Spleen (tissue), 11 donors: ENCODE measurements around the gene POLR3C. TPM values are rescaled to one million over a fixed set of nuclear protein-coding genes. Genes with fewer than 3 reads are reported as not detected.
A peak's percentile ranks its signal among the peaks of the same experiment; 100 is the strongest.

ENCODE experiments used
- DNase-seq: peaks from one replicate; pipeline ENCODE4 v3.0.0-alpha.2; 2020
- H3K27ac ChIP-seq, 8 donors: fragments of 200-600 bp; sonication (generic) in 7 of 8; 1 replicate in 4 of 8; 2 replicates in 4 of 8; pipeline versions ENCODE4 v1.5.0 to v1.8.0; 2016 to 2021; ENCODE audit warnings: inconsistent platforms in 4 of 8, mild to moderate bottlenecking in 4 of 8, moderate library complexity in 1 of 8
- H3K27me3 ChIP-seq, 7 donors: fragments of 200-600 bp; sonication (generic) in 6 of 7; replicated peaks in 1 of 7; 1 replicate in 4 of 7; 2 replicates in 3 of 7; pipeline versions ENCODE4 v1.5.0 to v1.8.0; 2016 to 2021; ENCODE audit warnings: inconsistent platforms in 3 of 7, mild to moderate bottlenecking in 1 of 7
- H3K36me3 ChIP-seq, 6 donors: fragments of 200-600 bp; sonication (generic) in 5 of 6; 1 replicate in 4 of 6; 2 replicates in 2 of 6; pipeline versions ENCODE4 v1.5.0 to v1.8.0; 2016 to 2021; ENCODE audit warnings: inconsistent platforms in 2 of 6
- H3K4me1 ChIP-seq, 6 donors: fragments of 200-600 bp; sonication (generic) in 5 of 6; 1 replicate in 3 of 6; 2 replicates in 3 of 6; pipeline versions ENCODE4 v1.5.0 to v1.8.0; 2016 to 2021; ENCODE audit warnings: inconsistent platforms in 3 of 6
- H3K4me3 ChIP-seq, 8 donors: fragments of 200-600 bp; sonication (generic) in 7 of 8; 1 replicate in 4 of 8; 2 replicates in 4 of 8; pipeline versions ENCODE4 v1.5.0 to v1.8.0; 2016 to 2021; ENCODE audit warnings: inconsistent platforms in 4 of 8, mild to moderate bottlenecking in 4 of 8, moderate library complexity in 2 of 8
- H3K9me3 ChIP-seq, 8 donors: fragments of 200-600 bp; sonication (generic) in 7 of 8; 1 replicate in 4 of 8; 2 replicates in 4 of 8; pipeline versions ENCODE4 v1.5.0 to v1.8.0; 2016 to 2021; ENCODE audit warnings: inconsistent platforms in 4 of 8
- POLR2A ChIP-seq, 3 donors: fragments of 450-650 bp; IDR thresholded peaks; one replicate each; pipeline ENCODE4 v1.5.1; 2017; ENCODE audit warnings: antibody characterized with exemption in 3 of 3, mild to moderate bottlenecking in 1 of 3
- POLR2AphosphoS5 ChIP-seq, 3 donors: sonication (generic); formaldehyde crosslinking; IDR thresholded peaks; one replicate each; pipeline ENCODE4 v1.5.1; 2017; ENCODE audit warnings: antibody characterized with exemption in 3 of 3
- WGBS, 5 donors: extraction: QIAGEN DNeasy Blood & Tissue Kit in 3 of 5; methylation state at CpG; one replicate each; pipeline versions ENCODE4 v1.1.5 to v1.1.7; 2013 to 2018; 5-methylcytosine and 5-hydroxymethylcytosine counted together
- intact Hi-C: fragments of 100-400 bp; cut with DNase I; formaldehyde crosslinking; loops from one replicate; pipeline ENCODE4 v1.15.0; 2023; ENCODE audit warnings: low total_unique reads
- polyA plus RNA-seq, 3 donors: library from polyadenylated mRNA; stranded (reverse); fragments of 200-250 nt; gene quantifications; one replicate each; pipeline ENCODE4 v1.2.1, GENCODE V29; 2013
- total RNA-seq, 7 donors: library from RNA; depleted of rRNA in 3 of 7; stranded (reverse); fragments of >200 nt in 3 of 7; fragmentation: NEBNext Ultra II Directional in 4 of 7; extraction: Animal tissue kit (Norgen Biotek cat#: 25700) in 4 of 7; gene quantifications; one replicate each; pipeline versions ENCODE4 v1.1.0 to v1.2.1, GENCODE V29; 2016 to 2021
- TF ChIP-seq, protein P1 (sequence below), 11 experiments: fragments of 200-600 bp in 7 of 11; fragments of 450-650 bp in 4 of 11; sonication (generic) in 4 of 11; IDR thresholded peaks in 8 of 11; conservative IDR thresholded peaks in 3 of 11; 1 replicate in 7 of 11; 2 replicates in 4 of 11; pipeline versions ENCODE4 v1.4.0 to v1.8.0; 2016 to 2021; ENCODE audit warnings: antibody characterized with exemption in 11 of 11, inconsistent platforms in 4 of 11, mild to moderate bottlenecking in 1 of 11
- donor health status: healthy with polysubstance abuse.
- donor health status: DM: no; HTN: no; CAD: no; lungs with moderate emphysema.
- donor health status: DM: no; HTN: no; CAD: no.
- donor health status: Bipolar disorder and iron deficiency.
- donor health status: healthy.
- donor health status: DM: no; HTN: no; CAD: no.
- donor health status: DM: yes; HTN: yes; CAD: no.

The POLR3C gene
- total and polyA plus RNA-seq, 10 donors: 15.7 to 37.0 (median 29.8) TPM

DNA sequence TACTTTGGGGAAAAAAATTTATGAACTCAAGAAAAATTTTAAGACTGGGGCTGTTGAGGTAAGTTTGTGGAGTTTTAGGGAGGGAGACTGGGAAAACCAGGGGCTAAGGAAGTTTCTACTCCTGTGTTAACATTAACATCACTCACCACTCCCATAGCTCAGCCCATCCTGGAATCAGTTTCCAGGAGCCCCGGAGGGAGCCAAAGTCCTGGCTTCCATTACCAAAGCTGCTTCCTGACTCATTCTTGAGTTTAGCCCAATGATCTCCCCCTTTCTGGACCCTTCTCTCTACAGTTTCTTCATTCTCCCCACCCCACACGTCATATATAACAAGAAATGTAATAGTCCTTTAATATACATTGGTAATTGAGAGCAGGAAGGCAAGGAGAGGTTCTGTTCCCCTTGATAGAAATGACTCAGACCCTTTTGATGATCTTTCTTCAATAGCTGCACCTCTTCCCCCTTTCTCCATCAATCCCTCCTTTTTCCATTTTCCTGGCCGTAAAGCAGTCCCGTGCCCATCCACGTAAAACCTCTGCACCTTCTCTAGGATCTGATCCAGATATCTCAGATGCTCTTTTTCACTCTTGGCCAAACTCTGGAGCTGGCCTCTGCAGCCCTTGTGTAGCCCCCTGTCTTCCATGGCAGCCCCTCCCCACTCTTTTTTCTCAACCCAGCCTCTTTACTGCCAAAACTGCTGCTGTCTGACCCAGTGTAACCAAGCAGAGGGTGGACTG is 39.5 kb downstream of the POLR3C start:
- intact Hi-C loops: no loop called here
- WGBS, 5 donors: 81 to 91% (median 86%) methylated on average over 5 of the region's 5 CpGs

DNA sequence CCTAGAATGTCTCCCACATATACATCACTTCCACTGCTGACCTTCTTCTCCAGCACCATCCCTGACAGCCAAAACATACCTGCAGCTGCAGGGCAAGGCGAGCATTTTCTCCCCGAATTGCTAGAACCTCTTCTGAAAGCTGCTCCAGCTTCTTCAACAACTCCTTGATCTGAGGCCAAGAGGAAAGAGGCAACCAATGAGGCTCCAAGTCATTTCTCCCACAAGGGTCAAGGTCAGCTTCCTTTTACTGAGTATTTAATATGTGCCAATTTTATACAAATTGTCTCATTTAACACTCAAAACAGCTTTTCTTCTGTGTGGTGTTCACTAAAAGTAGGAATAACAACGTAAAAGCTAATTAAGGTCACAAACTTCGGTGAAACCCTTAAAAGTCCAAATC is 44.2 kb downstream of the POLR3C start:
- Histone ChIP-seq H3K9me3 (no peaks in the 10 kb centered on the region), H3K4me3 (no peak overlapping the region), H3K36me3 (no peaks in the 10 kb centered on the region), H3K4me1 (peaks cover 0 to 28% (median 16%) of the 10 kb centered on the region in 6 donors), H3K27ac (no peak overlapping the region), H3K27me3 (peaks cover 0 to 8% (median 0%) of the 10 kb centered on the region in 7 donors)
- intact Hi-C loops: no loop called here
- 70 to 83% (median 81%) methylated on average over 4 of the region's 4 CpGs for WGBS, 5 donors
- TF ChIP-seq POLR2AphosphoS5 (IDR thresholded peaks at IDR 0.05): no peak
- TF ChIP-seq POLR2A (IDR thresholded peaks at IDR 0.05): no peak
- TF ChIP-seq, protein P1, sequence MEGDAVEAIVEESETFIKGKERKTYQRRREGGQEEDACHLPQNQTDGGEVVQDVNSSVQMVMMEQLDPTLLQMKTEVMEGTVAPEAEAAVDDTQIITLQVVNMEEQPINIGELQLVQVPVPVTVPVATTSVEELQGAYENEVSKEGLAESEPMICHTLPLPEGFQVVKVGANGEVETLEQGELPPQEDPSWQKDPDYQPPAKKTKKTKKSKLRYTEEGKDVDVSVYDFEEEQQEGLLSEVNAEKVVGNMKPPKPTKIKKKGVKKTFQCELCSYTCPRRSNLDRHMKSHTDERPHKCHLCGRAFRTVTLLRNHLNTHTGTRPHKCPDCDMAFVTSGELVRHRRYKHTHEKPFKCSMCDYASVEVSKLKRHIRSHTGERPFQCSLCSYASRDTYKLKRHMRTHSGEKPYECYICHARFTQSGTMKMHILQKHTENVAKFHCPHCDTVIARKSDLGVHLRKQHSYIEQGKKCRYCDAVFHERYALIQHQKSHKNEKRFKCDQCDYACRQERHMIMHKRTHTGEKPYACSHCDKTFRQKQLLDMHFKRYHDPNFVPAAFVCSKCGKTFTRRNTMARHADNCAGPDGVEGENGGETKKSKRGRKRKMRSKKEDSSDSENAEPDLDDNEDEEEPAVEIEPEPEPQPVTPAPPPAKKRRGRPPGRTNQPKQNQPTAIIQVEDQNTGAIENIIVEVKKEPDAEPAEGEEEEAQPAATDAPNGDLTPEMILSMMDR (IDR thresholded peaks at IDR 0.05 in 8 of 11, conservative IDR thresholded peaks at IDR 0.05 in 3 of 11): no peak
- DNase-seq: no peak

More for the DNA sequence above, 39.5 kb downstream of the POLR3C start:
- Histone ChIP-seq H3K27me3 (peaks cover 0 to 3% (median 0%) of the 10 kb centered on the region in 7 donors), H3K4me3 (no peak overlapping the region), H3K4me1 (peaks cover 0 to 9% (median 5%) of the 10 kb centered on the region in 6 donors), H3K9me3 (no peaks in the 10 kb centered on the region), H3K36me3 (no peaks in the 10 kb centered on the region), H3K27ac (no peak overlapping the region)
- no peak for DNase-seq
- TF ChIP-seq POLR2A (IDR thresholded peaks at IDR 0.05) (no peak), POLR2AphosphoS5 (IDR thresholded peaks at IDR 0.05) (no peak)
- TF ChIP-seq, protein P1 (IDR thresholded peaks at IDR 0.05 in 8 of 11, conservative IDR thresholded peaks at IDR 0.05 in 3 of 11): no peak

DNA sequence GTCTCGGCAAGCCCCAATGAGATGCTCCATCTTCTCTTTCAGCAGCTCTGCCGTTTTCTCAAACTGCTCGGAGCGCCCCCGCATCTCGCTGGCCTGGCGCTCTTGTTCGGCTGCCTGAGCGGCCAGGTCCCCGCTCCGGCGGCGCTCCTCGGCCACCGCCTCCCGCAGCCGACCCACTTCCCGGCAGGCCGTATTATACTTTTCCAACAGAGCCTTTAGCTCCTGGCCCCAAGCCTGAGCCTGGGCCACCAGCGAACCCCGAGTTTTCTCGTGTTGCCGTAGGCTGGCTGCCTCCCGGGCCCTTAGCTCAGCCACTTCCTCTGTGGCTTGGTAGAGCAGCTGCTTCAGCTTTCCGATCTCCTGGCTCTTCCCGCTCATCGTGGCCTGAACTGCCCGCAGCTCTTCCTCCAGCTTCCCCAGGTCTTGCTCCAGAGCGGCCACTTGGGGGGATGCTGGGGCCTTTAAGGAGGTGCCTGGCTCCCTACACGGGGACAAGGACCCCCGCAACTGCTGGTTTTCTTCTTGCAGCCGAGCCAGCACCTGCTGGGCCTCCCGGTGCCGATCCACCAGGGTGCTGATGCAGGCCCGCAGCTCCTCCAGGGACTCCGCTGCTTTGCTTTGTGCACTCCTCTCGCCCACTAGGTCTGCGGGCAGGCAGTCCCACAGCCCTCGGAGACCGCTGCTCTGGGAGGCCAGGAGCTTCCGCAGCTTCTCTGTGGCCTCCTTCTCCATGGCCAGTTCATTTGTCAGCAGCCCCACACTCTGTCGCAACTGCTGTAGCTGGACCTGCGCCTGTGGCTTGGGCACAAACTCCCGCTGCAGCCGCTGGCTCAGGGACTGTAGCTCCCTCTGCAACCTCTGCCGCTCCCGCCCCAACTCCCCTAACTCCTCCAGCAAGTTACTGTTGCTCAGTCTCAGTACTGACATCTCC is 48.3 kb downstream of the POLR3C start:
- Histone ChIP-seq H3K9me3 (no peaks in the 10 kb centered on the region), H3K27me3 (peaks cover 0 to 12% (median 0%) of the 10 kb centered on the region in 7 donors), H3K4me3 (peak overlapping the region; percentile 8 to 59 (median 33)), H3K27ac (peak overlapping the region in 7 of 8 donors; percentile 45 to 76 (median 68)), H3K36me3 (no peaks in the 10 kb centered on the region), H3K4me1 (peaks cover 0 to 28% (median 16%) of the 10 kb centered on the region in 6 donors)
- 19 to 34% (median 23%) methylated on average over 35 to 47 of the region's 47 CpGs for WGBS, 5 donors
- peak; percentile 91 for DNase-seq
- intact Hi-C loops: no loop called here
- TF ChIP-seq POLR2A (IDR thresholded peaks at IDR 0.05): no peak
- TF ChIP-seq POLR2AphosphoS5 (IDR thresholded peaks at IDR 0.05): peak in 2 of 3 donors; percentile 48 to 59

DNA sequence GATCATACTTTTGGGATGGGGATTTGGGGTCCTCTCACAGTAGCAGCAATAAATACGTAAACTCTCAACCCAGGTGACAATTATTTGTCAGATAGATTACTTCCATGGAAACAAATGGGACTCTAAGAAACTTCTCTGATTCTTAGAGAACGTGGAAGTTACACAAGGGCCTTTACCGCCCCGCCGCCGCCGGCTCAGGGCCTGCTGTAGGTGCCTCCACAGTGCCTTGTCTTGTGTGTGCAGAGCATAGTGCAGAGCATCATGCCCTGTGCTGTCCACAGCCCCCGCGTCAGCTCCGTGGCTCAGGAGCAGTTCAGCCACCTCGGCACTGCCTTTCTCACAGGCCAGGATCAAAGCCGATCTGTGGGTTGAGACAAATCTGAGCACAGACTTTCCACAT is 50.6 kb downstream of the POLR3C start:
- no peaks in the 10 kb centered on the region for H3K9me3 ChIP-seq
- intact Hi-C loops: no loop called here
- no peak for TF ChIP-seq POLR2AphosphoS5 (IDR thresholded peaks at IDR 0.05)
- TF ChIP-seq, protein P1 (IDR thresholded peaks at IDR 0.05 in 8 of 11, conservative IDR thresholded peaks at IDR 0.05 in 3 of 11): no peak
- TF ChIP-seq POLR2A (IDR thresholded peaks at IDR 0.05): no peak
- no peak overlapping the region for H3K4me3 ChIP-seq
- H3K36me3 ChIP-seq: no peaks in the 10 kb centered on the region
- WGBS, 5 donors: 69 to 93% (median 86%) methylated on average over 12 of the region's 12 CpGs
- no peak overlapping the region for H3K27ac ChIP-seq
- peaks cover 0 to 12% (median 0%) of the 10 kb centered on the region in 7 donors for H3K27me3 ChIP-seq
- no peak for DNase-seq
- peaks cover 0 to 25% (median 16%) of the 10 kb centered on the region in 6 donors for H3K4me1 ChIP-seq
